Lung (tissue), 12 donors: ENCODE results near the gene THADA. TPM values are rescaled to one million over a fixed set of nuclear protein-coding genes. Genes with fewer than 3 reads are reported as not detected.
"Not testable (repeated sequence)": the region's sequence is repeated elsewhere in the genome, so short reads cannot be mapped to it uniquely, and the experiment has no call there.

Experiments used
- ATAC-seq: fragments of 200-7000 bp; cut with Tn5 transposase; one replicate; pipeline ENCODE4 v1.9.1; 2020; ENCODE audit warnings: moderate number of reproducible peaks; ENCODE audit not compliant: insufficient read depth, low FRiP score
- DNase-seq, 3 donors: peaks; one replicate each; pipeline ENCODE4 v3.0.0-alpha.2; 2013 to 2017
- H3K27ac ChIP-seq, 2 donors: one replicate each; pipeline ENCODE4 v1.5.1; 2013; ENCODE audit warnings: mild to moderate bottlenecking in 2 of 2, moderate library complexity in 2 of 2, control low read depth in 1 of 2, inconsistent platforms in 1 of 2, low read depth in 1 of 2, low read length in 1 of 2
- H3K27me3 ChIP-seq, 3 donors: one replicate each; pipeline ENCODE4 v1.5.1; 2013; ENCODE audit warnings: low read length in 2 of 3; ENCODE audit not compliant: control insufficient read depth in 3 of 3, insufficient read depth in 3 of 3
- H3K36me3 ChIP-seq, 4 donors: one replicate each; pipeline ENCODE4 v1.5.1; 2013; ENCODE audit warnings: low read length in 4 of 4, mild to moderate bottlenecking in 1 of 4, moderate library complexity in 1 of 4; ENCODE audit not compliant: control insufficient read depth in 4 of 4, insufficient read depth in 4 of 4
- H3K4me1 ChIP-seq, 5 donors: one replicate each; pipeline ENCODE4 v1.5.1; 2013; ENCODE audit warnings: low read length in 5 of 5, mild to moderate bottlenecking in 2 of 5, moderate library complexity in 1 of 5; ENCODE audit not compliant: control insufficient read depth in 5 of 5, insufficient read depth in 5 of 5
- H3K4me3 ChIP-seq: one replicate; pipeline ENCODE4 v1.5.1; 2013; ENCODE audit warnings: mild to moderate bottlenecking, control low read depth, moderate library complexity
- H3K9ac ChIP-seq, 2 donors: one replicate each; pipeline ENCODE4 v1.5.1; 2013; ENCODE audit warnings: low read length in 2 of 2, control low read depth in 1 of 2; ENCODE audit not compliant: insufficient read depth in 1 of 2
- H3K9me3 ChIP-seq, 4 donors: one replicate each; pipeline ENCODE4 v1.5.1; 2013; ENCODE audit warnings: low read length in 3 of 4, mild to moderate bottlenecking in 1 of 4, moderate library complexity in 1 of 4; ENCODE audit not compliant: control insufficient read depth in 4 of 4, insufficient read depth in 3 of 4
- CTCF ChIP-seq: IDR thresholded peaks from 2 replicates; pipeline ENCODE4 v1.5.1; 2012; ENCODE audit warnings: mild to moderate bottlenecking; ENCODE audit errors: control extremely low read depth, extremely low read depth
- WGBS, 2 donors: extraction: QIAGEN DNeasy Blood & Tissue Kit; methylation state at CpG; one replicate each; pipeline ENCODE4 v1.1.7; 2013; 5-methylcytosine and 5-hydroxymethylcytosine counted together
- polyA plus RNA-seq, 2 donors: library from polyadenylated mRNA; stranded (reverse); fragments of 200-250 nt; gene quantifications; one replicate each; pipeline ENCODE4 v1.2.1, GENCODE V29; 2013
- total RNA-seq, 2 donors: library from RNA; depleted of rRNA in 1 of 2; stranded (reverse); fragments of >200 nt in 1 of 2; gene quantifications; one replicate each; pipeline ENCODE4 v1.2.1, GENCODE V29; 2014 to 2021
- donor health status: control.
- donor health status: control.
- donor health status: Bipolar disorder and iron deficiency.
- donor health status: healthy.
- donor health status: DM: yes; HTN: yes; CAD: no.

THADA gene
- total and polyA plus RNA-seq, 4 donors, result 11.3 to 72.5 (median 25.2) TPM

GRCh38 chr2:43397411-43397810 lies 198.4 kb downstream of the THADA start:
- WGBS, 2 donors, result 56 to 65% methylated on average over 2 of the region's 2 CpGs
- Histone ChIP-seq H3K36me3 (peaks cover 2 to 16% (median 8%) of the 10 kb centered on the region in 4 donors), H3K9me3 (no peaks in the 10 kb centered on the region), H3K9ac (no peak overlapping the region), H3K27me3 (no peaks in the 10 kb centered on the region), H3K4me1 (peaks cover 4 to 24% (median 19%) of the 10 kb centered on the region in 5 donors), H3K27ac (no peak overlapping the region), H3K4me3 (no peak overlapping the region)
- ATAC-seq (no peak), DNase-seq (no peak)
- TF ChIP-seq CTCF, result no peak

GRCh38 chr2:43396344-43396743 lies 199.5 kb downstream of the THADA start:
- H3K27me3 ChIP-seq, H3K27ac ChIP-seq, DNase-seq, H3K9me3 ChIP-seq, ATAC-seq, H3K9ac ChIP-seq, H3K4me3 ChIP-seq: not testable (repeated sequence)
- 95 to 98% methylated on average over 8 of the region's 8 CpGs for WGBS, 2 donors
- Histone ChIP-seq H3K4me1 (peaks cover 1 to 32% (median 19%) of the 10 kb centered on the region in 5 donors), H3K36me3 (peaks cover 2 to 16% (median 9%) of the 10 kb centered on the region in 4 donors)

GRCh38 chr2:43393918-43394317 lies 201.9 kb downstream of the THADA start:
- Histone ChIP-seq H3K4me1 (peaks cover 4 to 31% (median 6%) of the 10 kb centered on the region in 5 donors), H3K27ac (no peak overlapping the region)
- TF ChIP-seq CTCF, result no peak

GRCh38 chr2:43391878-43392215 lies 204.0 kb downstream of the THADA start:
- no peaks in the 10 kb centered on the region for H3K27me3 ChIP-seq
- peaks cover 2 to 7% (median 5%) of the 10 kb centered on the region in 4 donors for H3K36me3 ChIP-seq
- H3K9me3 ChIP-seq, result no peaks in the 10 kb centered on the region
- ATAC-seq (no peak), DNase-seq (peak in 2 of 3 donors; percentile 88 to 92)
- H3K27ac ChIP-seq, result no peak overlapping the region
- no peak for TF ChIP-seq CTCF
- no peak overlapping the region for H3K4me3 ChIP-seq
- H3K9ac ChIP-seq, result peak overlapping the region in 1 of 2 donors; percentile 59
- peaks cover 7 to 44% (median 19%) of the 10 kb centered on the region in 5 donors for H3K4me1 ChIP-seq
- 75 to 90% methylated on average over 4 of the region's 4 CpGs for WGBS, 2 donors

More at GRCh38 chr2:43393918-43394317, 201.9 kb downstream of the THADA start:
- Histone ChIP-seq H3K4me3 (no peak overlapping the region), H3K9me3 (no peaks in the 10 kb centered on the region), H3K27me3 (no peaks in the 10 kb centered on the region), H3K36me3 (peaks cover 2 to 16% (median 9%) of the 10 kb centered on the region in 4 donors), H3K9ac (no peak overlapping the region)
- ATAC-seq (no peak), DNase-seq (no peak)
- WGBS, 2 donors, result 93 to 94% methylated on average over 2 of the region's 2 CpGs
